WERI-Rb-1 (cell line): Measurements from ENCODE around the gene WWOX.
A peak's percentile ranks its signal among the peaks of the same experiment; 100 is the strongest.

Experiments used
- DNase-seq: peaks from one replicate; pipeline ENCODE4 v3.0.0-alpha.2; 2020
- H3K27ac ChIP-seq: fragments of 250-450 bp; sonication (Bioruptor Pico); 2 replicates; pipeline ENCODE4 v1.5.1; 2020; ENCODE audit warnings: mild to moderate bottlenecking, moderate library complexity
- H3K27me3 ChIP-seq: fragments of 250-450 bp; sonication (Bioruptor Pico); 2 replicates; pipeline ENCODE4 v1.5.1; 2021; ENCODE audit warnings: mild to moderate bottlenecking, low read depth, moderate library complexity; ENCODE audit not compliant: insufficient read depth, severe bottlenecking
- H3K36me3 ChIP-seq: fragments of 250-450 bp; sonication (Bioruptor Pico); 2 replicates; pipeline ENCODE4 v1.5.1; 2020; ENCODE audit warnings: mild to moderate bottlenecking, moderate library complexity
- H3K4me3 ChIP-seq: 2 replicates; pipeline ENCODE4 v1.5.1; 2011; ENCODE audit warnings: low read depth, mild to moderate bottlenecking, control low read depth, low read length
- H3K9me3 ChIP-seq: fragments of 250-450 bp; sonication (Bioruptor Pico); 2 replicates; pipeline ENCODE4 v1.5.1; 2021; ENCODE audit warnings: mild to moderate bottlenecking, moderate library complexity; ENCODE audit not compliant: severe bottlenecking
- CTCF ChIP-seq: IDR thresholded peaks from 2 replicates; pipeline ENCODE4 v1.5.1; 2011; ENCODE audit warnings: low read depth, mild to moderate bottlenecking, control low read depth, inconsistent platforms, low read length

Gene WWOX

GRCh38 chr16:78264642-78265041, 165.2 kb downstream of the WWOX start:
- no peak for TF ChIP-seq CTCF
- Histone ChIP-seq H3K4me3 (no peak overlapping the region), H3K27ac (no peak overlapping the region), H3K27me3 (no peaks in the 10 kb centered on the region), H3K36me3 (no peaks in the 10 kb centered on the region), H3K9me3 (no peaks in the 10 kb centered on the region)
- no peak for DNase-seq

- no peak for DNase-seq
- no peak overlapping the region for H3K4me3 ChIP-seq
- no peak overlapping the region for H3K27ac ChIP-seq
- H3K9me3 ChIP-seq, result no peaks in the 10 kb centered on the region
- H3K27me3 ChIP-seq, result no peaks in the 10 kb centered on the region
- no peak for TF ChIP-seq CTCF
- H3K36me3 ChIP-seq, result no peaks in the 10 kb centered on the region
Observed at GRCh38 chr16:78269256-78269655, 169.8 kb downstream of the WWOX start.

- H3K27me3 ChIP-seq, result no peaks in the 10 kb centered on the region
- no peak for TF ChIP-seq CTCF
- no peak overlapping the region for H3K27ac ChIP-seq
- DNase-seq, result no peak
- no peak overlapping the region for H3K4me3 ChIP-seq
- no peaks in the 10 kb centered on the region for H3K36me3 ChIP-seq
- no peaks in the 10 kb centered on the region for H3K9me3 ChIP-seq
Observed at GRCh38 chr16:78271981-78272380, 172.5 kb downstream of the WWOX start.

GRCh38 chr16:78274771-78275170, 175.3 kb downstream of the WWOX start:
- H3K27me3 ChIP-seq, result no peaks in the 10 kb centered on the region
- no peak for DNase-seq
- TF ChIP-seq CTCF, result no peak
- H3K27ac ChIP-seq, result no peak overlapping the region
- H3K36me3 ChIP-seq, result no peaks in the 10 kb centered on the region
- H3K9me3 ChIP-seq, result no peaks in the 10 kb centered on the region
- H3K4me3 ChIP-seq, result no peak overlapping the region

GRCh38 chr16:78275420-78275819, 176.0 kb downstream of the WWOX start:
- TF ChIP-seq CTCF, result no peak
- no peaks in the 10 kb centered on the region for H3K27me3 ChIP-seq
- no peak overlapping the region for H3K4me3 ChIP-seq
- no peaks in the 10 kb centered on the region for H3K9me3 ChIP-seq
- DNase-seq, result no peak
- H3K27ac ChIP-seq, result no peak overlapping the region
- H3K36me3 ChIP-seq, result no peaks in the 10 kb centered on the region

- Histone ChIP-seq H3K36me3 (no peaks in the 10 kb centered on the region), H3K27ac (no peak overlapping the region), H3K9me3 (no peaks in the 10 kb centered on the region), H3K4me3 (no peak overlapping the region), H3K27me3 (no peaks in the 10 kb centered on the region)
- TF ChIP-seq CTCF, result no peak
- DNase-seq, result peak; percentile 49
Observed at GRCh38 chr16:78277321-78278055, 178.0 kb downstream of the WWOX start.
